ENCODE data around the gene TSNAX.

TSNAX gene

GRCh38 chr1:231604276-231604621 is 75.8 kb downstream of the TSNAX start:
- DNase-seq: no peak

GRCh38 chr1:231605149-231606100 is 77.0 kb downstream of the TSNAX start:
- no peak for DNase-seq

- DNase-seq: no peak
Measured at GRCh38 chr1:231606712-231607111, 78.2 kb downstream of the TSNAX start.

GRCh38 chr1:231610388-231610787 is 81.9 kb downstream of the TSNAX start:
- no peak for DNase-seq

GRCh38 chr1:231611111-231611510 is 82.6 kb downstream of the TSNAX start:
- DNase-seq: no peak

GRCh38 chr1:231611851-231612250 is 83.4 kb downstream of the TSNAX start:
- DNase-seq: no peak

GRCh38 chr1:231612393-231613089 is 84.1 kb downstream of the TSNAX start:
- no peak for DNase-seq

- no peak for DNase-seq
Measured at GRCh38 chr1:231613419-231614349, 85.2 kb downstream of the TSNAX start.

All from NCI-H2081 treated with DMSO at 0.1 percent for 48 hours (cell line).